ENCODE data around the gene BOK. TPM values are rescaled to one million over a fixed set of nuclear protein-coding genes. Genes with fewer than 3 reads are reported as not detected.

BOK gene
- total RNA-seq, 1 experiment from 2014 or later = 33.9 TPM

DNA sequence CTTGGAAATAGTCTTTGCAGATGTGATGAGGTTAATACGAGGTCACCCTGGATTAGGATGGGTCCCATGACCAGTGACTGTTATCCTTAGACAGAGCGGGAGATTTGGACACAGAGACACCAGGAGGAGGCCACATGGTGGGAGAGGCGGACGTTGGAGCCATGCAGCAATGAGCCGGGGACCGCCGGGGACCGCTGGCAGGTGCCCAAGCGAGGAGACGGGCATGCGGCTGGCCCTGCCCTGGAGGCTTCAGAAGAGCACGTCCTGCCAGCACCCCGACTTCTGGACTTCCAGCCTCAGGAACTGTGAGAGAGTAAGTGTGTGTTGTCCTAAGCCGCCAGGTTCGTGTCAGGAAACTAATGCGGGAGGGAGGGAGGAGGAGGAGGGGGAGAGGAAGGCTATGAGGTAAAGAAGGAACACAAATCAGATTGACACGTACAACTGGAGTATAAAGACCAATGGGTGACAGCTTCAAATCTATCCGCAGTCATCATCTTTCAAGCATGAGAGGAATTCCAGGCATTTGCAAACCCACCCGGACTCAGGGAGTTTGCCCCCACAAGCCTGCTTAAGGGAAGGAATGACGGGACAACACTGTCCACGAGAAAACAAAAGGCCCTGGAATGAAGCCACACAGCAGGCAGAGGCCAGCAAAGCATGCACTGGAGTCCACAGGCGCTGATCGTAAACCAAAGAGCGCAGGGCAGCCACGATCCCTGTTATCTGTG is 11.6 kb upstream of the BOK start:
- peak; percentile 44 for DNase-seq
- no peak overlapping the region for H3K4me3 Mint-ChIP-seq
- no peak overlapping the region for H2AK5ac ChIP-seq (ENCODE audit: insufficient read length, low read length)
- H3K36me3 Mint-ChIP-seq (ENCODE audit: insufficient read depth in 1 of 3, low read depth in 3 of 3) = no peaks in the 10 kb centered on the region
- no peaks in the 10 kb centered on the region for H3K9me3 ChIP-seq (ENCODE audit: control insufficient read depth, low read depth, low read length)
- no peak overlapping the region for H4K5ac ChIP-seq (ENCODE audit: insufficient read length, low read depth, low read length)
- H3K56ac ChIP-seq (ENCODE audit: insufficient read length, low read depth, low read length) = no peak overlapping the region
- H3T11ph ChIP-seq (ENCODE audit: low read length) = no peak overlapping the region
- no peak overlapping the region for H2BK12ac ChIP-seq (ENCODE audit: insufficient read length, low read depth, low read length)
- H4K20me1 ChIP-seq (ENCODE audit: control insufficient read depth, insufficient read depth, insufficient read length) = no peaks in the 10 kb centered on the region
- WGBS (ENCODE audit: extremely low coverage, insufficient read length, low lambda C conversion rate) = no CpG with 5 or more reads among the region's 25 CpGs
- H3K18ac ChIP-seq (ENCODE audit: insufficient read length, low read depth, low read length) = no peak overlapping the region
- no peak overlapping the region for H3K14ac ChIP-seq (ENCODE audit: insufficient read depth, low read length)
- H4K8ac ChIP-seq (replicated peaks; ENCODE audit: insufficient read length, low read depth, low read length) = no peak overlapping the region
- no peak overlapping the region for H2BK15ac ChIP-seq (ENCODE audit: low read depth, low read length)
- no peaks in the 10 kb centered on the region for H3K9me3 Mint-ChIP-seq
- H3K27ac ChIP-seq (ENCODE audit: insufficient read length, low read depth, low read length) = no peak overlapping the region
- H3K4ac ChIP-seq (ENCODE audit: low read depth, low read length) = no peak overlapping the region
- no peak overlapping the region for H2BK120ac ChIP-seq (ENCODE audit: low read depth, low read length, poor library complexity, severe bottlenecking)
- H3K79me2 ChIP-seq (ENCODE audit: insufficient read depth, low read length) = no peaks in the 10 kb centered on the region
- no peak overlapping the region; a peak in 2 of 7 replicates for H3K27ac Mint-ChIP-seq
- H3K23me2 ChIP-seq (ENCODE audit: insufficient read length, low read depth, low read length, poor library complexity, severe bottlenecking) = no peaks in the 10 kb centered on the region
- no peaks in the 10 kb centered on the region for H3K79me1 ChIP-seq (ENCODE audit: insufficient read depth, low read depth, low read length, poor library complexity, severe bottlenecking)
- no peak overlapping the region for H3K9ac ChIP-seq (ENCODE audit: extremely low read depth, insufficient read length, low read length)
- peaks cover 22% of the 10 kb centered on the region for H3K27me3 Mint-ChIP-seq (ENCODE audit: low read depth)
- H3K27me3 ChIP-seq (ENCODE audit: insufficient read depth, low read length) = peaks cover 12% of the 10 kb centered on the region; the same call in 1 of the 2 replicates
- no peak overlapping the region for H2BK5ac ChIP-seq (ENCODE audit: insufficient read length, low read length)
- no peak overlapping the region for H3K4me2 ChIP-seq (ENCODE audit: insufficient read depth, insufficient read length, low read length)
- no peak overlapping the region for H4K91ac ChIP-seq (ENCODE audit: insufficient read length, low read depth, low read length)
- peaks cover 0 to 7% of the 10 kb centered on the region in 2 experiments; a peak in 1 of 4 replicates for H3K4me1 Mint-ChIP-seq
- no peak overlapping the region for H2AFZ ChIP-seq (ENCODE audit: low read length)
- no peak overlapping the region for H3K23ac ChIP-seq (ENCODE audit: insufficient read length, low read depth, low read length)
- H3K4me1 ChIP-seq (ENCODE audit: insufficient read depth, low read length) = no peaks in the 10 kb centered on the region
- no peak for TF ChIP-seq CTCF (conservative IDR thresholded peaks at IDR 0.05)
- no peak overlapping the region for H2BK20ac ChIP-seq (ENCODE audit: low read depth, low read length, poor library complexity, severe bottlenecking)
